ENCODE data around the gene GRAMD1B.

- TF ChIP-seq CTCF (conservative IDR thresholded peaks at IDR 0.05; ENCODE audit: low read depth, low read length) (no peak), EZH2phosphoT487 (IDR thresholded peaks at IDR 0.05; ENCODE audit: borderline replicate concordance, low read length) (no peak), EZH2 (IDR thresholded peaks at IDR 0.05; ENCODE audit: low read length, unreplicated experiment) (no peak)
Measured at GRCh38 chr11:123418351-123419114, 11.5 kb upstream of the GRAMD1B start.
